CD4-positive, alpha-beta T cell (primary cell): Measurements from ENCODE around the gene CYP26B1. TPM values are rescaled to one million over a fixed set of nuclear protein-coding genes. Genes with fewer than 3 reads are reported as not detected.
A peak's percentile ranks its signal among the peaks of the same experiment; 100 is the strongest.

ENCODE experiments used
- ATAC-seq: fragments of 200-7000 bp; cut with Tn5 transposase; one replicate; pipeline ENCODE4 v1.10.0; 2022; ENCODE audit warnings: mild to moderate bottlenecking; ENCODE audit not compliant: poor library complexity
- CTCF ChIA-PET: fragments of 350-600 bp; sonication (Branson Sonifier 250); formaldehyde crosslinking; loops from one replicate; lab custom pipeline; 2021; ENCODE audit warnings: antibody characterized with exemption, inconsistent platforms; lab: Charles Lee
- POLR2A ChIA-PET: fragments of 350-600 bp; sonication (Branson Sonifier 250); formaldehyde crosslinking; loops from one replicate; lab custom pipeline; 2021; ENCODE audit warnings: antibody characterized with exemption, inconsistent platforms; lab: Charles Lee
- DNase-seq, 14 experiments: peaks; one replicate each; pipeline ENCODE4 v3.0.0-alpha.2; 2013 to 2020; ENCODE audit warnings: mixed read lengths in 2 of 14
- H3K27ac ChIP-seq, 2 donors: one replicate each; pipeline versions ENCODE4 v1.5.1 to v1.7.0; 2013; ENCODE audit warnings: low read length in 2 of 2, low read depth in 1 of 2, mild to moderate bottlenecking in 1 of 2
- H3K27me3 ChIP-seq, 2 experiments: 1 replicate in 1 of 2; 2 replicates in 1 of 2; pipeline versions ENCODE4 v1.6.1 to v1.7.0; 2013; ENCODE audit warnings: low read length in 2 of 2, control low read depth in 1 of 2, mild to moderate bottlenecking in 1 of 2, moderate library complexity in 1 of 2; ENCODE audit not compliant: insufficient read depth in 2 of 2, control insufficient read depth in 1 of 2
- H3K36me3 ChIP-seq: one replicate; pipeline ENCODE4 v1.6.1; 2013; ENCODE audit warnings: low read length, control low read depth; ENCODE audit not compliant: insufficient read depth
- H3K4me1 ChIP-seq: one replicate; pipeline ENCODE4 v1.6.1; 2013; ENCODE audit warnings: low read length, control low read depth; ENCODE audit not compliant: insufficient read depth
- H3K4me3 ChIP-seq: one replicate; pipeline ENCODE4 v1.5.1; 2013; ENCODE audit warnings: mild to moderate bottlenecking, low read length, moderate library complexity
- H3K9me3 ChIP-seq, 2 experiments: 1 replicate in 1 of 2; 2 replicates in 1 of 2; pipeline versions ENCODE4 v1.6.1 to v1.7.0; 2013; ENCODE audit warnings: low read length in 2 of 2, mild to moderate bottlenecking in 2 of 2, control low read depth in 1 of 2, moderate library complexity in 1 of 2; ENCODE audit not compliant: control insufficient read depth in 1 of 2, insufficient read depth in 1 of 2
- H3K27ac Mint-ChIP-seq: one replicate; pipeline ENCODE4 v1.8.0; 2020; ENCODE audit warnings: mixed read lengths
- H3K27me3 Mint-ChIP-seq: one replicate; pipeline ENCODE4 v1.8.0; 2021; ENCODE audit warnings: mixed read lengths
- H3K36me3 Mint-ChIP-seq: one replicate; pipeline ENCODE4 v1.8.0; 2021; ENCODE audit warnings: low read depth, mixed read lengths
- H3K4me1 Mint-ChIP-seq: one replicate; pipeline ENCODE4 v1.8.0; 2021; ENCODE audit warnings: low read depth, mixed read lengths
- H3K4me3 Mint-ChIP-seq: one replicate; pipeline ENCODE4 v1.8.0; 2020; ENCODE audit warnings: mild to moderate bottlenecking, mixed read lengths
- H3K9me3 Mint-ChIP-seq: one replicate; pipeline ENCODE4 v1.8.0; 2020; ENCODE audit warnings: mixed read lengths
- intact Hi-C, 2 experiments: fragments of 100-400 bp; cut with DNase I in 1 of 2; cut with micrococcal nuclease in 1 of 2; formaldehyde crosslinking; loops; one replicate each; pipeline versions ENCODE4 v1.15.1 to v1.9.0; 2023 to 2025; cut with DNase I, micrococcal nuclease
- total RNA-seq, 174 experiments: library from RNA in 2 of 174; stranded (reverse) in 2 of 174; gene quantifications; one replicate each; pipeline ENCODE4 v1.2.3 and lab custom pipeline; 2021 to 2026
- TF ChIP-seq, protein P1 (sequence below): fragments of 200-600 bp; IDR thresholded peaks from one replicate; pipeline ENCODE4 v1.8.0; 2022; ENCODE audit warnings: antibody characterized with exemption, mild to moderate bottlenecking

Gene CYP26B1
- total RNA-seq, 2 experiments from 2014 or later, result 0.05 TPM; not detected in 1

DNA sequence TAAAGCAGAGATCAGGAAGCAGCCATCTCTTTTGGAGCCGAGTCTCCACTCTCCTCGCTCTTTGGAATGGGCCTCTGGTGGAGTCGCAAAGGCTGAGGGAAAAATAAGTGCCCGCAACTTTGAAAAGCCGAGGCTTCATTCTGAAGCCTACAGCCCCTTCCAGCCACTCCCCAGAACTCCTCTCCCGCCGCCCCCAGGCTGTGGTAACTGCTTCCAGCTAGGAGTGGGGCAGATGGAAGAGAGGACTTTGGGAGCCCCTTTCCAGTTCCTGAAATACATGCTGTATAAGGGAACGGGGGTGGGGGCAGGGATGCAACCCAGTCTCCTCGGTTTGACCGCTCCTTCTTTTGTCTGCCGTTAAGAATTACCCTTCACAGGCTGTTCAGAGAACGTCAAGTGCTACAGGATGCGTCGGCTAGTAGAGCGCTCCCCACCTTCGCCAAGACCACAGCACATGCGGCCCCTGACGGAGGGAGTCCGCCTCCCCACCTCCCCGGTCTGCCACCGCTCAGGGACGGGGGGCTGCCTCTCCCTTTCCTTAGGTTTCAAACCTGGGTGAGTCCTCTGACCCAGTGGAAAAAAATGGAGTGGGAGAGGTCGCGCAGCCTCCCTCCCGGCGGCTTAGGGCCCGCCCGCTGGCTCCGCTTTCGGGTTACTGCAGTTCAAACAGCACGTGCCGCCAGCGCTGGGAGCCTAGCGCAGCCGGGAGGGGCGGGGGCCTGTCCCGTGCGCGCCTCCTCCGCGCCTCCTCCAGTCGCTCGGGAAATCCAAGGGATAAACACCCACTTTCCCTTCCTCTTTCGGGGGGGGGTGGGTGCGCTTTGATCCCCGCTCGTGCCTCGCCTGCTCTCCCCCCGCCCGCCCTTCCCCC, 4.9 kb downstream of the CYP26B1 start:
- POLR2A ChIA-PET, result no interaction called here
- Mint-ChIP-seq H3K9me3 (no peaks in the 10 kb centered on the region), H3K27ac (no peak overlapping the region), H3K4me3 (no peak overlapping the region), H3K4me1 (peaks cover 24% of the 10 kb centered on the region), H3K36me3 (no peaks in the 10 kb centered on the region), H3K27me3 (peaks cover 50% of the 10 kb centered on the region)
- CTCF ChIA-PET, result no interaction called here
- H3K27me3 ChIP-seq, result peaks cover 40 to 46% of the 10 kb centered on the region in 2 experiments
- no peaks in the 10 kb centered on the region for H3K36me3 ChIP-seq
- intact Hi-C loops, result no loop called here
- peaks cover 32% of the 10 kb centered on the region for H3K4me1 ChIP-seq
- H3K27ac ChIP-seq, result no peak overlapping the region
- TF ChIP-seq, protein P1, sequence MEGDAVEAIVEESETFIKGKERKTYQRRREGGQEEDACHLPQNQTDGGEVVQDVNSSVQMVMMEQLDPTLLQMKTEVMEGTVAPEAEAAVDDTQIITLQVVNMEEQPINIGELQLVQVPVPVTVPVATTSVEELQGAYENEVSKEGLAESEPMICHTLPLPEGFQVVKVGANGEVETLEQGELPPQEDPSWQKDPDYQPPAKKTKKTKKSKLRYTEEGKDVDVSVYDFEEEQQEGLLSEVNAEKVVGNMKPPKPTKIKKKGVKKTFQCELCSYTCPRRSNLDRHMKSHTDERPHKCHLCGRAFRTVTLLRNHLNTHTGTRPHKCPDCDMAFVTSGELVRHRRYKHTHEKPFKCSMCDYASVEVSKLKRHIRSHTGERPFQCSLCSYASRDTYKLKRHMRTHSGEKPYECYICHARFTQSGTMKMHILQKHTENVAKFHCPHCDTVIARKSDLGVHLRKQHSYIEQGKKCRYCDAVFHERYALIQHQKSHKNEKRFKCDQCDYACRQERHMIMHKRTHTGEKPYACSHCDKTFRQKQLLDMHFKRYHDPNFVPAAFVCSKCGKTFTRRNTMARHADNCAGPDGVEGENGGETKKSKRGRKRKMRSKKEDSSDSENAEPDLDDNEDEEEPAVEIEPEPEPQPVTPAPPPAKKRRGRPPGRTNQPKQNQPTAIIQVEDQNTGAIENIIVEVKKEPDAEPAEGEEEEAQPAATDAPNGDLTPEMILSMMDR, result no peak
- no peak overlapping the region for H3K4me3 ChIP-seq
- no peak for ATAC-seq
- peaks cover 0 to 32% of the 10 kb centered on the region in 2 experiments for H3K9me3 ChIP-seq
- DNase-seq, result peak in 1 of 14 experiments; percentile 29

DNA sequence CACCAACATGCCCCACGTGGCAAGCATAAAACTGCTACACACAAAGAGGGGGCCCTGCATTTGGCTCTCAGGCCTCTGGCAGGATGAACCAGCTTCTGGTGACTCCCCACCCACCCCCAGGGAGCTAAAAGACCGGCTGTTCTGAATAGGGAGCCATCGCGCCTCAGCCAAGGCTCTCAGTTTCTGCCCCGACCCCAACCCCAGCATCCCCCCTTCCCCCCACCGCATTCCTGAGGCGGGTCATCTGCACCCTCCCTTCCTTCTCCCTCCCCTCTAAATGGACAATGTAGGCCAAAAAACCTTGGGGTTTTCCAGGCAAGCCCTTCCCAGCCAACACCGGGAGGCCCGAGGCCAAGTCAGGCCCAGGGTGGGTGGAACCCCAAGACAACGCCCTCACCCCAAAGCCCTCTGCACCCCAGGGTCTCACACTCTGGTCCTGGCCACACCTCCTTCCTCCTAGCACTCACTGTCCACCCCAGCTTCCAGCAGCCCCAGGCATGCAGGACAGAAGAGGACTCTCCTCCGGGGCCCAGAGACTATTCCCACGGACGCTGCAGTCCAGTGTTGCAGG, 5.7 kb downstream of the CYP26B1 start:
- intact Hi-C loops, result no loop called here

DNA sequence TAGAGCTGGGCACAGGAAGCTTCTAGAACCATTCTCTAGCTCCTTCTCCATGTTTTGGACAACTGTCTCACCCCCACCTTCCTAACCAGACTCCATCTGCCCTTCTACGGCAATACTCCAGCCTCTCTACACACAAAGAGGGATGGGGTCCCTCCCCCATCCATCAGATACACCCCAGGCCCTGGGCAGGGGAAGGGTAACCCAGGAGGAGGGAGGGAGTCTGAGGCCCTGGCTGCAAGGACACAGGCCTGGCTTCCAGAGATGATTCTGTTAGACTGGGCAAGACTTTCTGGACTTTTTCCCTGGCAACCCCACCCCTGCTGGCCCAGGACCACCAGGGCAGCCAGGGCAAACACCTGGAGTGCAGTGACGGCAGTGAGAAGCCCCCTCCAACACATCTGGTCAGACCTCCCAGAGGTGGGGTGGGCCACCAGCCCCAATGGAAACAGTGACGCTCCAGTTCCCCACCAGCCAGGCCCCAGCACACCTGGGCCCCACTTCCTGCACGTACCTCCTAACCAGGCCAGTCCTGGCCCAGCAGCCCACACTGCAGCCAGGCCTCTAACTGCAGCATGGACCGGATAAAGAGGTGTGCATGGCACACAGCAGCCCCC, 6.5 kb downstream of the CYP26B1 start:
- Histone ChIP-seq H3K9me3 (peaks cover 0 to 21% of the 10 kb centered on the region in 2 experiments), H3K27me3 (peaks cover 29 to 30% of the 10 kb centered on the region in 2 experiments), H3K4me3 (no peak overlapping the region), H3K36me3 (no peaks in the 10 kb centered on the region), H3K27ac (no peak overlapping the region), H3K4me1 (peaks cover 22% of the 10 kb centered on the region)
- DNase-seq, result peak in 1 of 14 experiments; percentile 16
- Mint-ChIP-seq H3K36me3 (no peaks in the 10 kb centered on the region), H3K4me1 (peaks cover 16% of the 10 kb centered on the region), H3K27ac (no peak overlapping the region), H3K9me3 (no peaks in the 10 kb centered on the region), H3K4me3 (no peak overlapping the region), H3K27me3 (peaks cover 40% of the 10 kb centered on the region)
- intact Hi-C loops, result no loop called here
- ChIA-PET POLR2A (no interaction called here), CTCF (no interaction called here)
- TF ChIP-seq, protein P1, result no peak
- ATAC-seq, result no peak

More for the DNA sequence above, 5.7 kb downstream of the CYP26B1 start:
- peaks cover 29% of the 10 kb centered on the region for H3K4me1 ChIP-seq
- Mint-ChIP-seq H3K27me3 (peaks cover 48% of the 10 kb centered on the region), H3K4me3 (no peak overlapping the region), H3K4me1 (peaks cover 24% of the 10 kb centered on the region), H3K27ac (no peak overlapping the region), H3K36me3 (no peaks in the 10 kb centered on the region), H3K9me3 (no peaks in the 10 kb centered on the region)
- TF ChIP-seq, protein P1, result no peak
- ChIA-PET POLR2A (no interaction called here), CTCF (no interaction called here)
- peak in 1 of 14 experiments; percentile 23 for DNase-seq
- no peaks in the 10 kb centered on the region for H3K36me3 ChIP-seq
- no peak overlapping the region for H3K27ac ChIP-seq
- peaks cover 37 to 39% of the 10 kb centered on the region in 2 experiments for H3K27me3 ChIP-seq
- H3K9me3 ChIP-seq, result peaks cover 0 to 30% of the 10 kb centered on the region in 2 experiments
- no peak for ATAC-seq
- no peak overlapping the region for H3K4me3 ChIP-seq
